ENCODE data around the gene NUP62.

DNA sequence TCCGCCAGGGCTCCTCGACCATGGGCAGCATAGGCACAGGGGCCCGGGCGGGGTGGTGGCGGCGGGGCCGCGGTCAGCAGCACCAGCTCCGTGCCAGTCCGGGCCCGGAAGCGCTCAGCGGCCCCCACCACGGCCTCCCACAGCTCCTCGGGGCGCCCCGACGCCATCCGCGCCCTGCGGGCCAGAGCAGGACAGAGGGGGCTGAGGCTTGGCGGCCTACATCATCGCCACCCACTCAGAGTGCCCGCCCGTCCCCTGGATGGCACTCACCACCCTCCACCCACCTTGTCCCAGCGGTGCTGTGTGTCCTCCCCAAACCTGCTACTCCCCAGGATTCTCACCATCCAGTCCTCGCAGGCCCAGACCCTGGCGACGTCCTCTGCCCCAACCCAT lies 56.2 kb downstream of the NUP62 start:
- TF ChIP-seq MAZ (IDR thresholded peaks at IDR 0.05; ENCODE audit: borderline replicate concordance, low read depth, low read length) = no peak
- TF ChIP-seq, protein P1, sequence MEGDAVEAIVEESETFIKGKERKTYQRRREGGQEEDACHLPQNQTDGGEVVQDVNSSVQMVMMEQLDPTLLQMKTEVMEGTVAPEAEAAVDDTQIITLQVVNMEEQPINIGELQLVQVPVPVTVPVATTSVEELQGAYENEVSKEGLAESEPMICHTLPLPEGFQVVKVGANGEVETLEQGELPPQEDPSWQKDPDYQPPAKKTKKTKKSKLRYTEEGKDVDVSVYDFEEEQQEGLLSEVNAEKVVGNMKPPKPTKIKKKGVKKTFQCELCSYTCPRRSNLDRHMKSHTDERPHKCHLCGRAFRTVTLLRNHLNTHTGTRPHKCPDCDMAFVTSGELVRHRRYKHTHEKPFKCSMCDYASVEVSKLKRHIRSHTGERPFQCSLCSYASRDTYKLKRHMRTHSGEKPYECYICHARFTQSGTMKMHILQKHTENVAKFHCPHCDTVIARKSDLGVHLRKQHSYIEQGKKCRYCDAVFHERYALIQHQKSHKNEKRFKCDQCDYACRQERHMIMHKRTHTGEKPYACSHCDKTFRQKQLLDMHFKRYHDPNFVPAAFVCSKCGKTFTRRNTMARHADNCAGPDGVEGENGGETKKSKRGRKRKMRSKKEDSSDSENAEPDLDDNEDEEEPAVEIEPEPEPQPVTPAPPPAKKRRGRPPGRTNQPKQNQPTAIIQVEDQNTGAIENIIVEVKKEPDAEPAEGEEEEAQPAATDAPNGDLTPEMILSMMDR (conservative IDR thresholded peaks at IDR 0.05; ENCODE audit: low read depth, low read length) = no peak
- no peak for TF ChIP-seq NFE2L2 (IDR thresholded peaks at IDR 0.05; ENCODE audit: low read depth, low read length)
- no peak for TF ChIP-seq RFX5 (IDR thresholded peaks at IDR 0.05; ENCODE audit: low read depth, low read length)
- no peak for TF ChIP-seq CEBPB (IDR thresholded peaks at IDR 0.05; ENCODE audit: low read depth, low read length)
- TF ChIP-seq, protein P2, sequence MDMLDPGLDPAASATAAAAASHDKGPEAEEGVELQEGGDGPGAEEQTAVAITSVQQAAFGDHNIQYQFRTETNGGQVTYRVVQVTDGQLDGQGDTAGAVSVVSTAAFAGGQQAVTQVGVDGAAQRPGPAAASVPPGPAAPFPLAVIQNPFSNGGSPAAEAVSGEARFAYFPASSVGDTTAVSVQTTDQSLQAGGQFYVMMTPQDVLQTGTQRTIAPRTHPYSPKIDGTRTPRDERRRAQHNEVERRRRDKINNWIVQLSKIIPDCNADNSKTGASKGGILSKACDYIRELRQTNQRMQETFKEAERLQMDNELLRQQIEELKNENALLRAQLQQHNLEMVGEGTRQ (IDR thresholded peaks at IDR 0.05; ENCODE audit: low read depth, low read length) = no peak
- no peak for TF ChIP-seq MXI1 (IDR thresholded peaks at IDR 0.05; ENCODE audit: borderline replicate concordance, low read depth, low read length)
- no peak for TF ChIP-seq MAFK (IDR thresholded peaks at IDR 0.05; ENCODE audit: low read depth, low read length)
